Mucosa of rectum (tissue), 2 donors: ENCODE measurements around the gene GRIN2A.

Experiments
- H3K27ac ChIP-seq, 2 donors: one replicate each; pipeline ENCODE4 v1.7.0; 2013; ENCODE audit warnings: inconsistent platforms in 2 of 2, low read depth in 2 of 2, low read length in 2 of 2
- H3K27me3 ChIP-seq, 2 donors: one replicate each; pipeline ENCODE4 v1.7.0; 2013; ENCODE audit warnings: low read length in 2 of 2; ENCODE audit not compliant: control insufficient read depth in 2 of 2, insufficient read depth in 2 of 2
- H3K36me3 ChIP-seq, 2 donors: one replicate each; pipeline ENCODE4 v1.7.0; 2013; ENCODE audit warnings: low read length in 2 of 2; ENCODE audit not compliant: control insufficient read depth in 2 of 2, insufficient read depth in 2 of 2
- H3K4me1 ChIP-seq, 2 donors: one replicate each; pipeline ENCODE4 v1.7.0; 2013; ENCODE audit warnings: low read length in 2 of 2, mild to moderate bottlenecking in 1 of 2; ENCODE audit not compliant: control insufficient read depth in 2 of 2, insufficient read depth in 2 of 2
- H3K4me3 ChIP-seq, 2 donors: one replicate each; pipeline ENCODE4 v1.7.0; 2013; ENCODE audit warnings: low read length in 2 of 2
- H3K9ac ChIP-seq, 2 donors: one replicate each; pipeline ENCODE4 v1.7.0; 2013; ENCODE audit warnings: low read length in 2 of 2, low read depth in 1 of 2, mild to moderate bottlenecking in 1 of 2
- H3K9me3 ChIP-seq, 2 donors: one replicate each; pipeline ENCODE4 v1.7.0; 2013; ENCODE audit warnings: low read length in 2 of 2; ENCODE audit not compliant: control insufficient read depth in 2 of 2
- donor health status: healthy.
- donor health status: Normal muscosa, but diverticular disease.

The GRIN2A gene

GRCh38 chr16:10182222-10183053, at the start of gene GRIN2A:
TSS of gene GRIN2A (minus strand) at chr16:10182428. CDS start at chr16:10180411, 2,017 bp downstream.
- H3K9ac ChIP-seq, result no peak within 1 kb of the TSS
- peak within 1 kb of the TSS; percentile 30 to 44 for H3K4me3 ChIP-seq
- H3K9me3 ChIP-seq, result no peaks in the 10 kb centered on the region
- peaks cover 13 to 27% of the 10 kb centered on the region in 2 donors for H3K27me3 ChIP-seq
- H3K4me1 ChIP-seq, result peaks cover 3 to 6% of the 10 kb centered on the region in 2 donors
- H3K27ac ChIP-seq, result no peak within 1 kb of the TSS
- no peaks in the 10 kb centered on the region for H3K36me3 ChIP-seq

GRCh38 chr16:10231563-10231962, 49.3 kb upstream of the GRIN2A start:
- H3K4me3 ChIP-seq, result no peak overlapping the region
- peaks cover 0 to 2% of the 10 kb centered on the region in 2 donors for H3K9me3 ChIP-seq
- no peaks in the 10 kb centered on the region for H3K27me3 ChIP-seq
- H3K36me3 ChIP-seq, result no peaks in the 10 kb centered on the region
- no peak overlapping the region for H3K27ac ChIP-seq
- H3K9ac ChIP-seq, result no peak overlapping the region
- no peaks in the 10 kb centered on the region for H3K4me1 ChIP-seq

GRCh38 chr16:10228779-10229178, 46.6 kb upstream of the GRIN2A start:
- Histone ChIP-seq H3K27ac (no peak overlapping the region), H3K9ac (no peak overlapping the region), H3K27me3 (no peaks in the 10 kb centered on the region), H3K36me3 (no peaks in the 10 kb centered on the region), H3K4me1 (no peaks in the 10 kb centered on the region), H3K4me3 (no peak overlapping the region), H3K9me3 (peaks cover 0 to 2% of the 10 kb centered on the region in 2 donors)

GRCh38 chr16:10226987-10227306, 44.7 kb upstream of the GRIN2A start:
- H3K36me3 ChIP-seq, result no peaks in the 10 kb centered on the region
- no peaks in the 10 kb centered on the region for H3K4me1 ChIP-seq
- H3K27me3 ChIP-seq, result no peaks in the 10 kb centered on the region
- no peak overlapping the region for H3K27ac ChIP-seq
- H3K4me3 ChIP-seq, result no peak overlapping the region
- no peak overlapping the region for H3K9ac ChIP-seq
- H3K9me3 ChIP-seq, result peaks cover 0 to 2% of the 10 kb centered on the region in 2 donors

GRCh38 chr16:10226141-10226986, 44.1 kb upstream of the GRIN2A start:
- no peaks in the 10 kb centered on the region for H3K9me3 ChIP-seq
- H3K27ac ChIP-seq, result no peak overlapping the region

GRCh38 chr16:10225653-10226052, 43.4 kb upstream of the GRIN2A start:
- H3K27me3 ChIP-seq, result no peaks in the 10 kb centered on the region
- no peaks in the 10 kb centered on the region for H3K4me1 ChIP-seq
- H3K9ac ChIP-seq, result no peak overlapping the region
- H3K4me3 ChIP-seq, result no peak overlapping the region
- H3K36me3 ChIP-seq, result no peaks in the 10 kb centered on the region
- H3K27ac ChIP-seq, result no peak overlapping the region
- no peaks in the 10 kb centered on the region for H3K9me3 ChIP-seq

More at GRCh38 chr16:10226141-10226986, 44.1 kb upstream of the GRIN2A start:
- Histone ChIP-seq H3K9ac (no peak overlapping the region), H3K4me3 (no peak overlapping the region), H3K27me3 (no peaks in the 10 kb centered on the region), H3K36me3 (no peaks in the 10 kb centered on the region), H3K4me1 (no peaks in the 10 kb centered on the region)

GRCh38 chr16:10224850-10225249, 42.6 kb upstream of the GRIN2A start:
- Histone ChIP-seq H3K27me3 (no peaks in the 10 kb centered on the region), H3K27ac (no peak overlapping the region), H3K36me3 (no peaks in the 10 kb centered on the region), H3K4me1 (no peaks in the 10 kb centered on the region), H3K9me3 (no peaks in the 10 kb centered on the region), H3K9ac (no peak overlapping the region), H3K4me3 (no peak overlapping the region)

GRCh38 chr16:10220942-10221341, 38.7 kb upstream of the GRIN2A start:
- H3K9ac ChIP-seq, result no peak overlapping the region
- no peak overlapping the region for H3K27ac ChIP-seq
- no peak overlapping the region for H3K4me3 ChIP-seq
- H3K4me1 ChIP-seq, result no peaks in the 10 kb centered on the region
- no peaks in the 10 kb centered on the region for H3K27me3 ChIP-seq
- no peaks in the 10 kb centered on the region for H3K9me3 ChIP-seq
- H3K36me3 ChIP-seq, result no peaks in the 10 kb centered on the region

- H3K9ac ChIP-seq, result no peak overlapping the region
- no peak overlapping the region for H3K4me3 ChIP-seq
- H3K27ac ChIP-seq, result no peak overlapping the region
- no peaks in the 10 kb centered on the region for H3K27me3 ChIP-seq
- no peaks in the 10 kb centered on the region for H3K9me3 ChIP-seq
- H3K4me1 ChIP-seq, result no peaks in the 10 kb centered on the region
- H3K36me3 ChIP-seq, result no peaks in the 10 kb centered on the region
Observed at GRCh38 chr16:10219742-10220141, 37.5 kb upstream of the GRIN2A start.

- Histone ChIP-seq H3K4me1 (no peaks in the 10 kb centered on the region), H3K27me3 (no peaks in the 10 kb centered on the region), H3K9ac (no peak overlapping the region), H3K36me3 (no peaks in the 10 kb centered on the region), H3K9me3 (no peaks in the 10 kb centered on the region), H3K4me3 (no peak overlapping the region), H3K27ac (no peak overlapping the region)
Observed at GRCh38 chr16:10218490-10219206, 36.4 kb upstream of the GRIN2A start.
